Stimulated activated CD8-positive, alpha-beta memory T cell treated with anti-CD3 and anti-CD28 coated beads, Interleukin-2, amount 100 ng/mL, for 1 hour (primary cell): ENCODE measurements around the gene SRGAP3.
"Not testable (repeated sequence)": the region's sequence is repeated elsewhere in the genome, so short reads cannot be mapped to it uniquely, and the experiment has no call there.

Experiments
- DNase-seq, 2 donors: peaks; one replicate each; pipeline ENCODE4 v3.0.0-alpha.2; 2020; ENCODE audit warnings: low read depth in 2 of 2

Gene SRGAP3

GRCh38 chr3:9087831-9088413 is 161.5 kb downstream of the SRGAP3 start:
- DNase-seq, result no peak

GRCh38 chr3:9085428-9085827 is 164.0 kb downstream of the SRGAP3 start:
- DNase-seq, result not testable (repeated sequence)

GRCh38 chr3:9081184-9081818 is 168.1 kb downstream of the SRGAP3 start:
- no peak for DNase-seq

- no peak for DNase-seq
Observed at GRCh38 chr3:9080163-9080562, 169.3 kb downstream of the SRGAP3 start.

GRCh38 chr3:9079676-9080075 is 169.8 kb downstream of the SRGAP3 start:
- no peak for DNase-seq

- no peak for DNase-seq
Observed at GRCh38 chr3:9078561-9079240, 170.7 kb downstream of the SRGAP3 start.

- no peak for DNase-seq
Observed at GRCh38 chr3:9077029-9077428, 172.4 kb downstream of the SRGAP3 start.

GRCh38 chr3:9075762-9076161 is 173.7 kb downstream of the SRGAP3 start:
- DNase-seq, result no peak

- no peak for DNase-seq
Observed at GRCh38 chr3:9074079-9074478, 175.4 kb downstream of the SRGAP3 start.

GRCh38 chr3:9072667-9073009 is 176.8 kb downstream of the SRGAP3 start:
- no peak for DNase-seq

GRCh38 chr3:9071936-9072666 is 177.3 kb downstream of the SRGAP3 start:
- DNase-seq, result no peak

GRCh38 chr3:9070961-9071360 is 178.5 kb downstream of the SRGAP3 start:
- DNase-seq, result no peak

GRCh38 chr3:9069971-9070370 is 179.5 kb downstream of the SRGAP3 start:
- DNase-seq, result no peak

GRCh38 chr3:9068051-9068450 is 181.4 kb downstream of the SRGAP3 start:
- DNase-seq, result no peak

GRCh38 chr3:9067352-9067975 is 182.0 kb downstream of the SRGAP3 start:
- no peak for DNase-seq

GRCh38 chr3:9066775-9067174 is 182.7 kb downstream of the SRGAP3 start:
- DNase-seq, result no peak

GRCh38 chr3:9066141-9066540 is 183.3 kb downstream of the SRGAP3 start:
- no peak for DNase-seq

- no peak for DNase-seq
Observed at GRCh38 chr3:9064850-9065249, 184.6 kb downstream of the SRGAP3 start.

- no peak for DNase-seq
Observed at GRCh38 chr3:9064251-9064650, 185.2 kb downstream of the SRGAP3 start.

- no peak for DNase-seq
Observed at GRCh38 chr3:9062570-9062969, 186.9 kb downstream of the SRGAP3 start.

GRCh38 chr3:9061634-9062033 is 187.8 kb downstream of the SRGAP3 start:
- DNase-seq, result no peak
